Karpas-422 (cell line): ENCODE data around the gene FRAS1. TPM values are rescaled to one million over a fixed set of nuclear protein-coding genes. Genes with fewer than 3 reads are reported as not detected.

ENCODE experiments used
- DNase-seq: peaks from one replicate; pipeline ENCODE4 v3.0.0-alpha.2; 2015
- H2AFZ ChIP-seq: fragments of 200-600 bp; sonication (generic); 2 replicates; pipeline ENCODE4 v1.6.1; 2014; ENCODE audit warnings: antibody characterized with exemption, low read length, mixed read lengths
- H3K27ac ChIP-seq: fragments of 200-600 bp; sonication (generic); 2 replicates; pipeline ENCODE4 v1.5.1; 2014; ENCODE audit warnings: mild to moderate bottlenecking, low read length, moderate library complexity
- H3K27me3 ChIP-seq: fragments of 200-600 bp; sonication (generic); 2 replicates; pipeline ENCODE4 v1.6.1; 2014; ENCODE audit warnings: low read length, mixed read lengths
- H3K36me3 ChIP-seq: fragments of 200-600 bp; sonication (generic); 2 replicates; pipeline ENCODE4 v1.6.1; 2014; ENCODE audit warnings: low read length, mixed read lengths; ENCODE audit not compliant: insufficient read depth
- H3K4me1 ChIP-seq: fragments of 200-600 bp; sonication (generic); 2 replicates; pipeline ENCODE4 v1.6.1; 2014; ENCODE audit warnings: mild to moderate bottlenecking, low read length, mixed read lengths
- H3K4me2 ChIP-seq: fragments of 200-600 bp; sonication (generic); 2 replicates; pipeline ENCODE4 v1.6.1; 2014; ENCODE audit warnings: low read length, low read depth, mild to moderate bottlenecking; ENCODE audit not compliant: poor library complexity, severe bottlenecking
- H3K4me3 ChIP-seq: fragments of 200-600 bp; sonication (generic); 2 replicates; pipeline ENCODE4 v1.5.1; 2014; ENCODE audit warnings: mild to moderate bottlenecking, antibody characterized with exemption, low read length, mixed read lengths
- H3K79me2 ChIP-seq: fragments of 200-600 bp; sonication (generic); 2 replicates; pipeline ENCODE4 v1.6.1; 2014; ENCODE audit warnings: mild to moderate bottlenecking, low read length, mixed read lengths
- H3K9ac ChIP-seq: fragments of 200-600 bp; sonication (generic); 2 replicates; pipeline ENCODE4 v1.6.0; 2014; ENCODE audit warnings: low read length
- H3K9me2 ChIP-seq: fragments of 200-600 bp; sonication (generic), shearing (Covaris generic); replicated peaks from 2 replicates; pipeline ENCODE4 v1.6.0; 2014; ENCODE audit warnings: mild to moderate bottlenecking, low read length, moderate library complexity; ENCODE audit not compliant: insufficient read depth
- H3K9me3 ChIP-seq: fragments of 300-700, 200-600 bp; sonication (generic); 2 replicates; pipeline ENCODE4 v1.6.1; 2014; ENCODE audit warnings: low read length, mixed read lengths
- H4K20me1 ChIP-seq: fragments of 200-600 bp; sonication (generic); 2 replicates; pipeline ENCODE4 v1.6.1; 2014; ENCODE audit warnings: mild to moderate bottlenecking, antibody characterized with exemption, low read length, low read depth; ENCODE audit not compliant: insufficient read depth
- total RNA-seq: library from RNA; depleted of rRNA; stranded (reverse); fragments of >200 nt; shearing (Covaris generic); gene quantifications from 2 replicates; pipeline ENCODE4 v1.2.3, GENCODE V29; 2014; ENCODE audit warnings: low replicate concordance

FRAS1 gene
- total RNA-seq, 1 experiment from 2014 or later = not detected

- Histone ChIP-seq H3K4me3 (no peak within 1 kb of the TSS), H3K4me1 (no peaks in the 10 kb centered on the region), H3K79me2 (no peaks in the 10 kb centered on the region), H3K9me3 (no peaks in the 10 kb centered on the region), H3K9ac (no peak within 1 kb of the TSS), H3K27ac (no peak within 1 kb of the TSS), H3K36me3 (no peaks in the 10 kb centered on the region), H4K20me1 (no peaks in the 10 kb centered on the region), H3K27me3 (no peaks in the 10 kb centered on the region), H2AFZ (no peak within 1 kb of the TSS), H3K4me2 (no peak within 1 kb of the TSS), H3K9me2 (no peaks in the 10 kb centered on the region)
- DNase-seq = no peak
Measured at GRCh38 chr4:78551420-78552351, 494.6 kb downstream of the FRAS1 start, which contains the start of gene ANXA3. Gene ANXA3 (plus strand): TSS chr4:78551770. CDS start chr4:78554474, 2,704 bp downstream.

DNA sequence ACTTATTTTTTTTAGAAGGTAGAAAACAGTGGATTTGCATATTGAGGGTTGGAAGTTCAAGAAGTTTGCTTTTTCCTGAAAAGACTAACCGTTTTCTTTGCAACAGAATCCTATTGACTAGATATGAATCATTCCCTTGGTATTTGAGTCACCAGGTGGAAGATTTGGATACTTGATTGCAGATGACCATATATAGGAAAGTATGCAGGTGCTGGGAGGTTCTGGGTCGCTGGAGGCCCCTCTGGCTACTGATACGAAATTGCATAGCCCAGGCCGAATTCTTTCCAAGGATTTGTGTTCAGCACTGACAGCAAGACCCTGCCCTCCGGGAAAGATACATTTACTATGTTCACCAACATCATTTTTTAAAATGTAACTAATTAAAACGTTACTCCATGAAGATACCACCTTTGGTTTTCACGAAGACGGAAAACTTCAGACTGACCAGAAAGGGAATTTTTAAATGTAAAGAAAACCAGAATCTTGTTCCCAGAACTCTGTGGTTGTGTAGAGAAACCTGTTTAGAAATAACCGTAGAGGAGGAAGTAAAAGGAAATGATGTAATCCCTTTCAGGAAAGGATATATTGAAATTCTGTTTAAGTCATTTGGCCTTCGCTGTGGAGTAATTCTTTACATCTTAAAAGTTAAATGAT is 495.4 kb downstream of the FRAS1 start:
- H4K20me1 ChIP-seq = no peaks in the 10 kb centered on the region
- H3K27ac ChIP-seq = no peak overlapping the region
- no peaks in the 10 kb centered on the region for H3K9me2 ChIP-seq
- no peak overlapping the region for H2AFZ ChIP-seq
- no peaks in the 10 kb centered on the region for H3K36me3 ChIP-seq
- H3K9me3 ChIP-seq = no peaks in the 10 kb centered on the region
- no peaks in the 10 kb centered on the region for H3K79me2 ChIP-seq
- no peak overlapping the region for H3K4me2 ChIP-seq
- no peak overlapping the region for H3K4me3 ChIP-seq
- no peak overlapping the region for H3K9ac ChIP-seq
- no peaks in the 10 kb centered on the region for H3K4me1 ChIP-seq
- DNase-seq = no peak
- no peaks in the 10 kb centered on the region for H3K27me3 ChIP-seq

GRCh38 chr4:78553043-78553396 is 495.9 kb downstream of the FRAS1 start:
- H3K9me3 ChIP-seq = no peaks in the 10 kb centered on the region
- DNase-seq = no peak
- H2AFZ ChIP-seq = no peak overlapping the region
- H3K79me2 ChIP-seq = no peaks in the 10 kb centered on the region
- H3K4me1 ChIP-seq = no peaks in the 10 kb centered on the region
- H3K27ac ChIP-seq = no peak overlapping the region
- no peak overlapping the region for H3K4me3 ChIP-seq
- H3K4me2 ChIP-seq = no peak overlapping the region
- H3K9ac ChIP-seq = no peak overlapping the region
- H3K9me2 ChIP-seq = no peaks in the 10 kb centered on the region
- no peaks in the 10 kb centered on the region for H3K27me3 ChIP-seq
- H4K20me1 ChIP-seq = no peaks in the 10 kb centered on the region
- no peaks in the 10 kb centered on the region for H3K36me3 ChIP-seq

DNA sequence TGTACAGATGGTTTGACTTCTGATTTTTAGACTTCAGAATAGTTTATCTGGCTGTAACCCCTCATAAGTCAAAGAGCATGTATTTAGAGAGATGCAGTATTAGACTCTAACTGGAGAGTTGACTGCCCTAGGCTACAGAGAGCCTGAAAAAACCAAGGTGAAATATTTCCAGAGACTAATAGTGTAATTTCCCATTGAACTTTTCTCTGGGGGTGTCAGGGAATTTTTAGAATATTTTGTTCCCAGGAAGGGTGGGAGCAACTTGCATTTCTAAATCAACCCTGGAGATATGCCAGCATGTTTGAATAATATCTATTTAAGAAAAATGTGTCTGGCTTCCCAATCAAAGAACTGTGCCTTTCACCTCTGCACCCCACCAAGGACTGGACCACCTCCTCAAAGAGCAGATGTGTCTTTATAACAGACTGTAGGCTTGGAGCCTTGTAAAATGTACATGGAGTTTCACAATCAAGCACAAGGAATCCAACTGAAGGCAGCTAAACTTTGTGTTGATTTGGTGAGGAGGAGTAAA is 496.5 kb downstream of the FRAS1 start:
- no peak overlapping the region for H3K4me3 ChIP-seq
- H3K4me1 ChIP-seq = no peaks in the 10 kb centered on the region
- no peak overlapping the region for H3K27ac ChIP-seq
- H3K9me3 ChIP-seq = no peaks in the 10 kb centered on the region
- H4K20me1 ChIP-seq = no peaks in the 10 kb centered on the region
- no peaks in the 10 kb centered on the region for H3K36me3 ChIP-seq
- no peaks in the 10 kb centered on the region for H3K27me3 ChIP-seq
- no peak overlapping the region for H3K9ac ChIP-seq
- no peaks in the 10 kb centered on the region for H3K9me2 ChIP-seq
- no peak overlapping the region for H2AFZ ChIP-seq
- no peaks in the 10 kb centered on the region for H3K79me2 ChIP-seq
- DNase-seq = no peak
- no peak overlapping the region for H3K4me2 ChIP-seq

- H3K9me3 ChIP-seq = no peaks in the 10 kb centered on the region
- no peak overlapping the region for H3K27ac ChIP-seq
- H3K27me3 ChIP-seq = no peaks in the 10 kb centered on the region
- H3K4me3 ChIP-seq = no peak overlapping the region
- no peak overlapping the region for H2AFZ ChIP-seq
- H3K36me3 ChIP-seq = no peaks in the 10 kb centered on the region
- H3K4me1 ChIP-seq = no peaks in the 10 kb centered on the region
- no peak overlapping the region for H3K4me2 ChIP-seq
- DNase-seq = no peak
- no peaks in the 10 kb centered on the region for H3K79me2 ChIP-seq
- no peaks in the 10 kb centered on the region for H4K20me1 ChIP-seq
- H3K9ac ChIP-seq = no peak overlapping the region
- no peaks in the 10 kb centered on the region for H3K9me2 ChIP-seq
Measured at GRCh38 chr4:78556665-78557064, 499.5 kb downstream of the FRAS1 start.

- H3K27me3 ChIP-seq = no peaks in the 10 kb centered on the region
- DNase-seq = no peak
- H3K4me3 ChIP-seq = no peak overlapping the region
- H3K9me2 ChIP-seq = no peaks in the 10 kb centered on the region
- H3K36me3 ChIP-seq = no peaks in the 10 kb centered on the region
- H4K20me1 ChIP-seq = no peaks in the 10 kb centered on the region
- no peak overlapping the region for H2AFZ ChIP-seq
- no peak overlapping the region for H3K4me2 ChIP-seq
- H3K9ac ChIP-seq = no peak overlapping the region
- no peaks in the 10 kb centered on the region for H3K9me3 ChIP-seq
- H3K4me1 ChIP-seq = no peaks in the 10 kb centered on the region
- no peak overlapping the region for H3K27ac ChIP-seq
- no peaks in the 10 kb centered on the region for H3K79me2 ChIP-seq
Measured at GRCh38 chr4:78557841-78558240, 500.7 kb downstream of the FRAS1 start.

DNA sequence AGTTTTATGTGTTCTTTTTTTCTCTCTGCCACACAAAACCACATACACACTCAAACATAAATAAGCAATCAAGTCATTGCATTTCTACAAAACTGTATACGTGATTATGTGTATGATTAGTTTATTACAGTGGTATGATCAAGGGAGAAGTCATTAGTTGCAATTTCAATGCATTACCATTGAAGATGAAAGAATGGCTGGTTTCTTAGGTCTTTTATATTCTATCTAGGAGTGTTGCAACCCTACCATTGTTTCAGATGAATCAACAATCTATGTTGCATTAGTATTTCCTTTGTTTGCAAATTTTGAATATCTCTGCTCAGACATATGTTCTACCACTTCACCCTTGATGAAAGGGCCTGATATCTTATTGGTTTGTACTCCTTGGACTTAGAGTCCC is 501.3 kb downstream of the FRAS1 start:
- DNase-seq = no peak
- no peak overlapping the region for H3K4me2 ChIP-seq
- H3K4me3 ChIP-seq = no peak overlapping the region
- H3K9me2 ChIP-seq = no peaks in the 10 kb centered on the region
- H3K27ac ChIP-seq = no peak overlapping the region
- H3K79me2 ChIP-seq = no peaks in the 10 kb centered on the region
- H3K4me1 ChIP-seq = no peaks in the 10 kb centered on the region
- H4K20me1 ChIP-seq = no peaks in the 10 kb centered on the region
- no peak overlapping the region for H3K9ac ChIP-seq
- no peaks in the 10 kb centered on the region for H3K36me3 ChIP-seq
- H2AFZ ChIP-seq = no peak overlapping the region
- no peaks in the 10 kb centered on the region for H3K9me3 ChIP-seq
- no peaks in the 10 kb centered on the region for H3K27me3 ChIP-seq

GRCh38 chr4:78560296-78560963 is 503.3 kb downstream of the FRAS1 start:
- no peak for DNase-seq

More at GRCh38 chr4:78560296-78560963, 503.3 kb downstream of the FRAS1 start:
- no peaks in the 10 kb centered on the region for H3K36me3 ChIP-seq
- no peak overlapping the region for H3K9ac ChIP-seq
- H3K27ac ChIP-seq = no peak overlapping the region
- no peak overlapping the region for H3K4me2 ChIP-seq
- no peaks in the 10 kb centered on the region for H4K20me1 ChIP-seq
- H3K79me2 ChIP-seq = no peaks in the 10 kb centered on the region
- no peak overlapping the region for H3K4me3 ChIP-seq
- H2AFZ ChIP-seq = no peak overlapping the region
- H3K27me3 ChIP-seq = no peaks in the 10 kb centered on the region
- H3K4me1 ChIP-seq = no peaks in the 10 kb centered on the region
- no peaks in the 10 kb centered on the region for H3K9me2 ChIP-seq
- no peaks in the 10 kb centered on the region for H3K9me3 ChIP-seq
